Panc1 (cell line): ENCODE data around the gene GALNT14. TPM values are rescaled to one million over a fixed set of nuclear protein-coding genes. Genes with fewer than 3 reads are reported as not detected.

ENCODE experiments used
- ATAC-seq: fragments of 200-7000 bp; cut with Tn5 transposase; 2 replicates; pipeline ENCODE4 v1.9.1; 2020; ENCODE audit warnings: mild to moderate bottlenecking, moderate library complexity
- BruUV-seq: library from RNA; stranded (reverse); fragments of 400-500 nt; replicated peaks from 2 replicates; lab custom pipeline; 2021; lab: Mats Ljungman, UMichigan
- CTCF ChIA-PET: fragments of 300-600 bp; sonication (Branson Sonifier 250); formaldehyde crosslinking; loops from one replicate; lab custom pipeline; 2022; ENCODE audit warnings: antibody characterized with exemption; lab: Charles Lee
- POLR2A ChIA-PET: fragments of 300-600 bp; sonication (Branson Sonifier 250); formaldehyde crosslinking; loops from one replicate; lab custom pipeline; 2022; ENCODE audit warnings: antibody characterized with exemption; lab: Charles Lee
- DNase-seq: peaks from one replicate; pipeline ENCODE4 v3.0.0-alpha.2; 2010; ENCODE audit warnings: low read depth, low spot score
- H3K27ac ChIP-seq: 2 replicates; pipeline ENCODE4 v1.5.1; 2011; ENCODE audit warnings: mild to moderate bottlenecking, low read length, inconsistent platforms
- H3K27me3 ChIP-seq: fragments of 200-500 bp; sonication (Bioruptor generic); 2 replicates; pipeline ENCODE4 v1.6.0; 2014; ENCODE audit warnings: low read length, inconsistent platforms; ENCODE audit not compliant: control insufficient read depth, insufficient read depth
- H3K36me3 ChIP-seq: fragments of 200-500 bp; sonication (Bioruptor generic); 2 replicates; pipeline ENCODE4 v1.5.1; 2014; ENCODE audit warnings: inconsistent platforms, mild to moderate bottlenecking, low read length, moderate library complexity; ENCODE audit not compliant: control insufficient read depth, insufficient read depth
- H3K4me1 ChIP-seq: 2 replicates; pipeline ENCODE4 v1.5.1; 2011; ENCODE audit warnings: inconsistent platforms, mild to moderate bottlenecking, low read length, moderate library complexity; ENCODE audit not compliant: control insufficient read depth, insufficient read depth
- H3K4me3 ChIP-seq, 2 experiments: 2 replicates each; pipeline ENCODE4 v1.5.1; 2011 to 2012; ENCODE audit warnings: low read depth in 2 of 2, low read length in 2 of 2, mild to moderate bottlenecking in 2 of 2, inconsistent platforms in 1 of 2, moderate library complexity in 1 of 2
- H3K9me3 ChIP-seq: fragments of 200-500 bp; sonication (Bioruptor generic); 2 replicates; pipeline ENCODE4 v1.5.1; 2014; ENCODE audit warnings: low read depth, mild to moderate bottlenecking, inconsistent platforms, low read length, moderate library complexity; ENCODE audit not compliant: control insufficient read depth, insufficient read depth
- POLR2AphosphoS5 ChIP-seq: IDR thresholded peaks from 2 replicates; pipeline ENCODE4 v1.6.1; 2012; ENCODE audit warnings: mild to moderate bottlenecking, low read depth, low read length, moderate library complexity
- SIN3A ChIP-seq: IDR thresholded peaks from 2 replicates; pipeline ENCODE4 v1.6.1; 2012; ENCODE audit warnings: low read depth, mild to moderate bottlenecking, low read length, moderate library complexity, borderline replicate concordance; ENCODE audit not compliant: insufficient read depth
- TCF7L2 ChIP-seq: IDR thresholded peaks from 2 replicates; pipeline ENCODE4 v1.6.1; 2011; ENCODE audit warnings: mild to moderate bottlenecking, low read depth, low read length, inconsistent platforms
- in situ Hi-C: cut with HindIII; loops from 2 replicates; pipeline ENCODE4 v1.10.0; 2016; ENCODE audit warnings: low sequenced_read_pairs, low pct_unique_long_range_greater_than_20kb
- intact Hi-C: fragments of 100-400 bp; cut with micrococcal nuclease; formaldehyde crosslinking; loops from one replicate; pipeline ENCODE4 v1.10.0; 2022; ENCODE audit not compliant: unreplicated experiment
- total RNA-seq: library from RNA; stranded (reverse); gene quantifications from one replicate; pipeline ENCODE4 v1.2.1, GENCODE V29; 2021; ENCODE audit not compliant: unreplicated experiment
- TF ChIP-seq, protein P1 (sequence below), 2 experiments: IDR thresholded peaks; 2 replicates each; pipeline ENCODE4 v1.6.1; 2011 to 2012; ENCODE audit warnings: low read depth in 2 of 2, control low read depth in 1 of 2, low read length in 1 of 2, mild to moderate bottlenecking in 1 of 2, moderate library complexity in 1 of 2; ENCODE audit not compliant: insufficient read depth in 1 of 2
- TF ChIP-seq, protein P2 (sequence below): fragments of 450-650 bp; IDR thresholded peaks from 2 replicates; pipeline ENCODE4 v1.5.1; 2017; ENCODE audit warnings: mild to moderate bottlenecking

GALNT14 gene
- total RNA-seq, 1 experiment from 2014 or later = 0.67 TPM

DNA sequence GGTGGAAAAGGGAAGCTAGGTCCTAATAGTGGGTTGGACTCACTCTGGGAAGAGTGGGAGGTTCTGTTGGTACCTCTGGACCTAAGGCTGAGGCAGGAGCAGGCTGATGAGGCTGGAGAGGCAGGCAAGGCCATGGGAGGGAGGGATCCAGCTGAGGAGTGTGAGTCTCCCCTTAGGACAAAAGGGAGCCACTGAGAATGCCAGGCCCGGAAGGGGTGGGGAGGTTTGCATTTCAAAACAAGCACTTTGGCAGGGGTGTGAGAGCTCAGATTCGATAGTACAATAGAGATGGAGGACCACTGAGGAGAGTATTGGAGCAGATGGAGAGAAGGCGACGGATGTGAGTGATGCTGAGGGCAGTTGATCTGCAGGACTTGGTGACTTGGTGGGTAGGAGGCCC lies 198.9 kb downstream of the GALNT14 start:
- ChIA-PET POLR2A (no interaction called here), CTCF (no interaction called here)
- DNase-seq (no peak), ATAC-seq (no peak)
- Histone ChIP-seq H3K36me3 (no peaks in the 10 kb centered on the region), H3K4me1 (no peaks in the 10 kb centered on the region), H3K9me3 (no peaks in the 10 kb centered on the region), H3K27me3 (peaks cover 3% of the 10 kb centered on the region; the same call in 1 of the 2 replicates), H3K4me3 (no peak overlapping the region), H3K27ac (no peak overlapping the region)
- BruUV-seq = no TSS peak
- in situ Hi-C loops (no loop called here), intact Hi-C loops (no loop called here)
- TF ChIP-seq POLR2AphosphoS5 (no peak), SIN3A (no peak), TCF7L2 (no peak)
- TF ChIP-seq, protein P1, sequence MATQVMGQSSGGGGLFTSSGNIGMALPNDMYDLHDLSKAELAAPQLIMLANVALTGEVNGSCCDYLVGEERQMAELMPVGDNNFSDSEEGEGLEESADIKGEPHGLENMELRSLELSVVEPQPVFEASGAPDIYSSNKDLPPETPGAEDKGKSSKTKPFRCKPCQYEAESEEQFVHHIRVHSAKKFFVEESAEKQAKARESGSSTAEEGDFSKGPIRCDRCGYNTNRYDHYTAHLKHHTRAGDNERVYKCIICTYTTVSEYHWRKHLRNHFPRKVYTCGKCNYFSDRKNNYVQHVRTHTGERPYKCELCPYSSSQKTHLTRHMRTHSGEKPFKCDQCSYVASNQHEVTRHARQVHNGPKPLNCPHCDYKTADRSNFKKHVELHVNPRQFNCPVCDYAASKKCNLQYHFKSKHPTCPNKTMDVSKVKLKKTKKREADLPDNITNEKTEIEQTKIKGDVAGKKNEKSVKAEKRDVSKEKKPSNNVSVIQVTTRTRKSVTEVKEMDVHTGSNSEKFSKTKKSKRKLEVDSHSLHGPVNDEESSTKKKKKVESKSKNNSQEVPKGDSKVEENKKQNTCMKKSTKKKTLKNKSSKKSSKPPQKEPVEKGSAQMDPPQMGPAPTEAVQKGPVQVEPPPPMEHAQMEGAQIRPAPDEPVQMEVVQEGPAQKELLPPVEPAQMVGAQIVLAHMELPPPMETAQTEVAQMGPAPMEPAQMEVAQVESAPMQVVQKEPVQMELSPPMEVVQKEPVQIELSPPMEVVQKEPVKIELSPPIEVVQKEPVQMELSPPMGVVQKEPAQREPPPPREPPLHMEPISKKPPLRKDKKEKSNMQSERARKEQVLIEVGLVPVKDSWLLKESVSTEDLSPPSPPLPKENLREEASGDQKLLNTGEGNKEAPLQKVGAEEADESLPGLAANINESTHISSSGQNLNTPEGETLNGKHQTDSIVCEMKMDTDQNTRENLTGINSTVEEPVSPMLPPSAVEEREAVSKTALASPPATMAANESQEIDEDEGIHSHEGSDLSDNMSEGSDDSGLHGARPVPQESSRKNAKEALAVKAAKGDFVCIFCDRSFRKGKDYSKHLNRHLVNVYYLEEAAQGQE (IDR thresholded peaks at IDR 0.05; ENCODE audit: insufficient read depth in 1 of 2, low read depth in 2 of 2, low read length in 1 of 2) = no peak
- TF ChIP-seq, protein P2, sequence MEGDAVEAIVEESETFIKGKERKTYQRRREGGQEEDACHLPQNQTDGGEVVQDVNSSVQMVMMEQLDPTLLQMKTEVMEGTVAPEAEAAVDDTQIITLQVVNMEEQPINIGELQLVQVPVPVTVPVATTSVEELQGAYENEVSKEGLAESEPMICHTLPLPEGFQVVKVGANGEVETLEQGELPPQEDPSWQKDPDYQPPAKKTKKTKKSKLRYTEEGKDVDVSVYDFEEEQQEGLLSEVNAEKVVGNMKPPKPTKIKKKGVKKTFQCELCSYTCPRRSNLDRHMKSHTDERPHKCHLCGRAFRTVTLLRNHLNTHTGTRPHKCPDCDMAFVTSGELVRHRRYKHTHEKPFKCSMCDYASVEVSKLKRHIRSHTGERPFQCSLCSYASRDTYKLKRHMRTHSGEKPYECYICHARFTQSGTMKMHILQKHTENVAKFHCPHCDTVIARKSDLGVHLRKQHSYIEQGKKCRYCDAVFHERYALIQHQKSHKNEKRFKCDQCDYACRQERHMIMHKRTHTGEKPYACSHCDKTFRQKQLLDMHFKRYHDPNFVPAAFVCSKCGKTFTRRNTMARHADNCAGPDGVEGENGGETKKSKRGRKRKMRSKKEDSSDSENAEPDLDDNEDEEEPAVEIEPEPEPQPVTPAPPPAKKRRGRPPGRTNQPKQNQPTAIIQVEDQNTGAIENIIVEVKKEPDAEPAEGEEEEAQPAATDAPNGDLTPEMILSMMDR = no peak

GRCh38 chr2:30938196-30938595 lies 200.0 kb downstream of the GALNT14 start:
- no peak for DNase-seq
- CTCF ChIA-PET = no interaction called here
- TF ChIP-seq SIN3A = no peak
- TF ChIP-seq, protein P2 = no peak
- TF ChIP-seq, protein P1 (IDR thresholded peaks at IDR 0.05; ENCODE audit: insufficient read depth in 1 of 2, low read depth in 2 of 2, low read length in 1 of 2) = no peak
- no peak for TF ChIP-seq POLR2AphosphoS5
- TF ChIP-seq TCF7L2 = no peak
- Histone ChIP-seq H3K4me1 (no peaks in the 10 kb centered on the region), H3K36me3 (no peaks in the 10 kb centered on the region), H3K27me3 (peaks cover 3% of the 10 kb centered on the region; the same call in 1 of the 2 replicates), H3K9me3 (no peaks in the 10 kb centered on the region), H3K27ac (no peak overlapping the region), H3K4me3 (no peak overlapping the region)
- POLR2A ChIA-PET = no interaction called here
- no peak for ATAC-seq
- in situ Hi-C loops (no loop called here), intact Hi-C loops (no loop called here)
- BruUV-seq = no TSS peak
